Tibial artery (tissue), 4 donors: ENCODE measurements around the gene SPATA2L.

ENCODE experiments used
- DNase-seq, 2 donors: peaks; one replicate each; pipeline ENCODE4 v3.0.0-alpha.2; 2019
- H3K27ac ChIP-seq, 2 donors: fragments of 200-600 bp; sonication (generic) in 1 of 2; 1 replicate in 1 of 2; 2 replicates in 1 of 2; pipeline ENCODE4 v1.5.1; 2018 to 2019; ENCODE audit warnings: mild to moderate bottlenecking in 1 of 2
- H3K27me3 ChIP-seq, 2 donors: fragments of 200-600 bp; sonication (generic) in 1 of 2; one replicate each; pipeline versions ENCODE4 v1.5.1 to v1.6.0; 2016 to 2019
- H3K36me3 ChIP-seq, 3 donors: fragments of 200-600 bp; sonication (generic) in 2 of 3; one replicate each; pipeline ENCODE4 v1.5.1; 2016 to 2019; ENCODE audit warnings: mild to moderate bottlenecking in 2 of 3
- H3K4me1 ChIP-seq, 4 donors: fragments of 200-600 bp; sonication (generic) in 2 of 4; 1 replicate in 3 of 4; 2 replicates in 1 of 4; pipeline ENCODE4 v1.5.1; 2016 to 2019
- H3K4me3 ChIP-seq, 2 donors: fragments of 200-600 bp; sonication (generic) in 1 of 2; 1 replicate in 1 of 2; 2 replicates in 1 of 2; pipeline ENCODE4 v1.5.1; 2018 to 2019; ENCODE audit warnings: mild to moderate bottlenecking in 2 of 2
- H3K9me3 ChIP-seq, 3 donors: fragments of 200-600 bp; sonication (generic) in 1 of 3; one replicate each; pipeline ENCODE4 v1.5.1; 2016 to 2019
- intact Hi-C: fragments of 100-400 bp; cut with DNase I; formaldehyde crosslinking; loops from one replicate; pipeline ENCODE4 v1.15.0; 2023; ENCODE audit warnings: low total_unique reads
- TF ChIP-seq, protein P1 (sequence below), 2 experiments: fragments of 200-600 bp in 1 of 2; fragments of 450-650 bp in 1 of 2; IDR thresholded peaks; one replicate each; pipeline ENCODE4 v1.5.1; 2017 to 2019; ENCODE audit warnings: antibody characterized with exemption in 2 of 2, mild to moderate bottlenecking in 1 of 2, moderate library complexity in 1 of 2

The SPATA2L gene

DNA sequence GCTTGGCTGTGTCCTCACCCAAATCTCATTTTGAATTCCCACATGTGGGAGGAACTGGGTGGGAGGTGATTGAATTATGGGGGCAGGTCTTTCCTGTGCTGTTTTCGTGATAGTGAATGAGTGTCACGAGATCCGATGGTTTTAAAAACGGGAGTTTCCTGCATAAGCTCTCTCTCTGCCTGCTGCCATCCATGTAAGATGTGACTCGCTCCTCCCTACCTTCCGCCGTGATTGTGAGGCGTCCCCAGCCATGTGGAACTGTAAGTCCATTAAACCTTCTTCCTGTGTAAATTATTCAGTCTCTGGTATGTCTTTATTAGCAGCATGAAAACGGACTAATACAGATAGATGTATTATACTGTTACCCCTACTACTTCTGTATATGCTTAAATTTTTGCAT, 40.3 kb downstream of the SPATA2L start:
- H3K9me3 ChIP-seq, result no peaks in the 10 kb centered on the region
- intact Hi-C loops, result no loop called here
- TF ChIP-seq, protein P1, sequence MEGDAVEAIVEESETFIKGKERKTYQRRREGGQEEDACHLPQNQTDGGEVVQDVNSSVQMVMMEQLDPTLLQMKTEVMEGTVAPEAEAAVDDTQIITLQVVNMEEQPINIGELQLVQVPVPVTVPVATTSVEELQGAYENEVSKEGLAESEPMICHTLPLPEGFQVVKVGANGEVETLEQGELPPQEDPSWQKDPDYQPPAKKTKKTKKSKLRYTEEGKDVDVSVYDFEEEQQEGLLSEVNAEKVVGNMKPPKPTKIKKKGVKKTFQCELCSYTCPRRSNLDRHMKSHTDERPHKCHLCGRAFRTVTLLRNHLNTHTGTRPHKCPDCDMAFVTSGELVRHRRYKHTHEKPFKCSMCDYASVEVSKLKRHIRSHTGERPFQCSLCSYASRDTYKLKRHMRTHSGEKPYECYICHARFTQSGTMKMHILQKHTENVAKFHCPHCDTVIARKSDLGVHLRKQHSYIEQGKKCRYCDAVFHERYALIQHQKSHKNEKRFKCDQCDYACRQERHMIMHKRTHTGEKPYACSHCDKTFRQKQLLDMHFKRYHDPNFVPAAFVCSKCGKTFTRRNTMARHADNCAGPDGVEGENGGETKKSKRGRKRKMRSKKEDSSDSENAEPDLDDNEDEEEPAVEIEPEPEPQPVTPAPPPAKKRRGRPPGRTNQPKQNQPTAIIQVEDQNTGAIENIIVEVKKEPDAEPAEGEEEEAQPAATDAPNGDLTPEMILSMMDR (IDR thresholded peaks at IDR 0.05), result no peak
- no peak overlapping the region for H3K27ac ChIP-seq
- peaks cover 0 to 21% (median 19%) of the 10 kb centered on the region in 4 donors for H3K4me1 ChIP-seq
- no peak for DNase-seq
- H3K36me3 ChIP-seq, result peaks cover 4 to 49% (median 5%) of the 10 kb centered on the region in 3 donors
- no peaks in the 10 kb centered on the region for H3K27me3 ChIP-seq
- H3K4me3 ChIP-seq, result no peak overlapping the region

- Histone ChIP-seq H3K27me3 (no peaks in the 10 kb centered on the region), H3K9me3 (no peaks in the 10 kb centered on the region), H3K4me3 (no peak overlapping the region), H3K36me3 (peaks cover 4 to 49% (median 5%) of the 10 kb centered on the region in 3 donors), H3K27ac (no peak overlapping the region), H3K4me1 (peaks cover 0 to 25% (median 20%) of the 10 kb centered on the region in 4 donors)
- TF ChIP-seq, protein P1 (IDR thresholded peaks at IDR 0.05), result no peak
- no peak for DNase-seq
- intact Hi-C loops, result no loop called here
Observed at GRCh38 chr16:89660146-89660545, 41.4 kb downstream of the SPATA2L start.

GRCh38 chr16:89658221-89658879, 43.2 kb downstream of the SPATA2L start:
- no peaks in the 10 kb centered on the region for H3K9me3 ChIP-seq
- intact Hi-C loops, result no loop called here
- peaks cover 0 to 25% (median 20%) of the 10 kb centered on the region in 4 donors for H3K4me1 ChIP-seq
- H3K36me3 ChIP-seq, result peaks cover 2 to 33% (median 4%) of the 10 kb centered on the region in 3 donors
- peak overlapping the region; percentile 78 to 89 for H3K4me3 ChIP-seq
- H3K27me3 ChIP-seq, result no peaks in the 10 kb centered on the region
- TF ChIP-seq, protein P1 (IDR thresholded peaks at IDR 0.05), result no peak
- no peak for DNase-seq
- H3K27ac ChIP-seq, result peak overlapping the region; percentile 82

DNA sequence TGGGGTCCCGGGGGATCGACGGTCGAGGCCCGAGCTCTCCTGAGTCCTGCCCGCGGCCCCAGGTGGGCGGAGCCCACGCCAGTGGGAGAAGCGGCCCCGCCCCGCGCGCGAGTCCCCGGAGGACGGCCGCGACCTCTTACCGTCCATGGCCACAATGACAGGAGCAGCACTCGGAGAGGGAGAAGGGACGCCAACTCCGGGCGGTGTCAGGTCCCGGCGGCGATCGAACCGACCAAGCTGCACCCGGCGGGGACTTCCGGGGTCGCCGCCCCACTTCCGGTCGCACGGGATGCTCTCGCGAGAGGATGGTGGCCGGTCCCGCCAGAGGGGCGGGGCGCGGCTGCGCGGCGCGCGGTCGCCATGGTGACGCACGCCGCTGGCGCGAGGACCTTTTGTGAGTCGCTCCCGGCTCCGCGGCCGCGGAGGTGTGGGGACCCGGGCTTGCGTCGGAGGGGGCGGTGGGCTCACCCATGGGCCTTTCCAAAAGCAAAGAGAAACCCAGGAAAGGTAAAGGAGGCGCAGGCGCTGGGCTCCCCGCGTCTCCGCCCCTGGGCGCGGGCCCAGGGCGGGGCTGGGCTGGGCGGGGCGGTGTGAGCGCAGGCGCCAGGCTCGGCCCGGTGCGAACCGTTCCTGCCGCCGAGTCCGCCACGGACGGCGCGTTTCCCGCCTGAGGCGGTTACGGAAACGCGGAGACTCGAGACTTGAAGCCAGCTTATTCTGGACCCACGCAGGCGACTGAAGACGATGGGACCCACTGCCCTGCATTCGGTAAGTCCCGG, 43.9 kb downstream of the SPATA2L start, which contains the start of the genes CHMP1A and SPATA33:
Gene CHMP1A (minus strand): TSS at position 267 of the 779 bp plus-strand sequence. CDS start 120 bp downstream, at position 147.
Gene SPATA33 (plus strand): TSS at position 395 of the 779 bp plus-strand sequence. CDS start 76 bp downstream, at position 471.
- Histone ChIP-seq H3K4me1 (peaks cover 0 to 25% (median 20%) of the 10 kb centered on the region in 4 donors), H3K27ac (peak within 1 kb of the TSS; percentile 82), H3K4me3 (peak within 1 kb of the TSS; percentile 78 to 89), H3K27me3 (no peaks in the 10 kb centered on the region), H3K9me3 (no peaks in the 10 kb centered on the region), H3K36me3 (peaks cover 0 to 30% (median 4%) of the 10 kb centered on the region in 3 donors)
- peak; percentile 76 to 94 for DNase-seq
- intact Hi-C loops, result no loop called here
- TF ChIP-seq, protein P1 (IDR thresholded peaks at IDR 0.05), result no peak

- Histone ChIP-seq H3K4me1 (peaks cover 0 to 25% (median 20%) of the 10 kb centered on the region in 4 donors), H3K36me3 (peaks cover 0 to 31% (median 7%) of the 10 kb centered on the region in 3 donors), H3K9me3 (no peaks in the 10 kb centered on the region), H3K27me3 (no peaks in the 10 kb centered on the region), H3K27ac (peak overlapping the region; percentile 82), H3K4me3 (peak overlapping the region; percentile 78 to 89)
- intact Hi-C loops, result no loop called here
- DNase-seq, result no peak
- TF ChIP-seq, protein P1 (IDR thresholded peaks at IDR 0.05), result no peak
Observed at GRCh38 chr16:89656435-89657121, 44.9 kb downstream of the SPATA2L start.
